B cell (primary cell): ENCODE results near the gene JADE1. TPM values are rescaled to one million over a fixed set of nuclear protein-coding genes. Genes with fewer than 3 reads are reported as not detected.
A peak's percentile ranks its signal among the peaks of the same experiment; 100 is the strongest.

Source experiments
- ATAC-seq: fragments of 200-7000 bp; cut with Tn5 transposase; one replicate; pipeline ENCODE4 v1.10.0; 2021; ENCODE audit warnings: low read depth, mild to moderate bottlenecking, moderate number of reproducible peaks, moderate library complexity
- CTCF ChIA-PET: fragments of 350-600 bp; sonication (Branson Sonifier 250); formaldehyde crosslinking; loops from one replicate; lab custom pipeline; 2021; ENCODE audit warnings: antibody characterized with exemption, inconsistent platforms; lab: Charles Lee
- POLR2A ChIA-PET: fragments of 350-600 bp; sonication (Branson Sonifier 250); formaldehyde crosslinking; loops from one replicate; lab custom pipeline; 2021; ENCODE audit warnings: antibody characterized with exemption; lab: Charles Lee
- DNase-seq: peaks from one replicate; pipeline ENCODE4 v3.0.0; 2013
- H2AFZ ChIP-seq: 2 replicates; pipeline ENCODE4 v1.6.1; 2012; ENCODE audit warnings: mild to moderate bottlenecking, low read depth, low read length; ENCODE audit not compliant: insufficient read depth, poor library complexity, severe bottlenecking
- H3K27ac ChIP-seq, 2 donors: 1 replicate in 1 of 2; 2 replicates in 1 of 2; pipeline ENCODE4 v1.5.1; 2012 to 2013; ENCODE audit warnings: low read length in 2 of 2, mild to moderate bottlenecking in 2 of 2, moderate library complexity in 1 of 2
- H3K27me3 ChIP-seq, 4 experiments: fragments of 200-600 bp in 1 of 4; sonication (generic) in 1 of 4; replicated peaks in 1 of 4; 1 replicate in 2 of 4; 2 replicates in 2 of 4; pipeline versions ENCODE4 v1.6.1 to v1.7.0; 2013 to 2016; ENCODE audit warnings: low read length in 3 of 4, mild to moderate bottlenecking in 2 of 4, mixed read lengths in 1 of 4, moderate library complexity in 1 of 4; ENCODE audit not compliant: insufficient read depth in 4 of 4, control insufficient read depth in 3 of 4; ENCODE audit errors: control extremely low read depth in 1 of 4
- H3K36me3 ChIP-seq, 2 experiments: replicated peaks in 1 of 2; 1 replicate in 1 of 2; 2 replicates in 1 of 2; pipeline versions ENCODE4 v1.6.1 to v1.7.1; 2013; ENCODE audit warnings: low read length in 1 of 2; ENCODE audit not compliant: insufficient read depth in 2 of 2, control insufficient read depth in 1 of 2; ENCODE audit errors: control extremely low read depth in 1 of 2, extremely low read depth in 1 of 2
- H3K4me1 ChIP-seq, 2 donors: fragments of 200-600 bp in 1 of 2; sonication (generic) in 1 of 2; 1 replicate in 1 of 2; 2 replicates in 1 of 2; pipeline versions ENCODE4 v1.5.1 to v1.6.1; 2013 to 2017; ENCODE audit warnings: low read length in 2 of 2; ENCODE audit not compliant: control insufficient read depth in 2 of 2, insufficient read depth in 2 of 2
- H3K4me2 ChIP-seq: replicated peaks from 2 replicates; pipeline ENCODE3; 2012; ENCODE audit warnings: mild to moderate bottlenecking, low read depth, low read length; ENCODE audit not compliant: poor library complexity, severe bottlenecking
- H3K4me3 ChIP-seq, 5 experiments: fragments of 200-600 bp in 1 of 5; sonication (generic) in 1 of 5; 1 replicate in 3 of 5; 2 replicates in 2 of 5; pipeline versions ENCODE4 v1.5.1 to v1.7.0; 2011 to 2016; ENCODE audit warnings: low read length in 4 of 5, mild to moderate bottlenecking in 4 of 5, low read depth in 2 of 5, control low read depth in 1 of 5, moderate library complexity in 1 of 5; ENCODE audit not compliant: insufficient read depth in 1 of 5; ENCODE audit errors: control extremely low read depth in 1 of 5, extremely low read depth in 1 of 5
- H3K79me2 ChIP-seq: fragments of 200-600 bp; sonication (generic); one replicate; pipeline ENCODE4 v1.6.0; 2016; ENCODE audit warnings: low read length; ENCODE audit not compliant: control insufficient read depth, insufficient read depth
- H3K9ac ChIP-seq: fragments of 200-600 bp; sonication (generic); 2 replicates; pipeline ENCODE4 v1.6.1; 2017; ENCODE audit warnings: mild to moderate bottlenecking, low read length, moderate library complexity
- H3K9me3 ChIP-seq, 3 donors: one replicate each; pipeline versions ENCODE4 v1.6.1 to v1.7.1; 2013; ENCODE audit warnings: low read length in 2 of 3; ENCODE audit not compliant: control insufficient read depth in 2 of 3, insufficient read depth in 1 of 3; ENCODE audit errors: control extremely low read depth in 1 of 3
- H4K20me1 ChIP-seq: 2 replicates; pipeline ENCODE4 v1.6.0; 2012; ENCODE audit warnings: mild to moderate bottlenecking, low read length; ENCODE audit not compliant: insufficient read depth, control insufficient read depth, poor library complexity, severe bottlenecking
- H3K27ac Mint-ChIP-seq: one replicate; pipeline ENCODE4 v1.8.0; 2021; ENCODE audit warnings: mixed read lengths
- H3K27me3 Mint-ChIP-seq: one replicate; pipeline ENCODE4 v1.8.0; 2021; ENCODE audit warnings: mixed read lengths
- H3K4me1 Mint-ChIP-seq: one replicate; pipeline ENCODE4 v1.8.0; 2021; ENCODE audit warnings: mixed read lengths
- H3K4me3 Mint-ChIP-seq: one replicate; pipeline ENCODE4 v1.8.0; 2021; ENCODE audit warnings: mixed read lengths
- H3K9me3 Mint-ChIP-seq: one replicate; pipeline ENCODE4 v1.8.0; 2022; ENCODE audit warnings: mixed read lengths; ENCODE audit not compliant: insufficient read depth
- CTCF ChIP-seq: fragments of 200-600 bp; IDR thresholded peaks from one replicate; pipeline ENCODE4 v1.8.0; 2022; ENCODE audit warnings: antibody characterized with exemption, mild to moderate bottlenecking
- EZH2 ChIP-seq: IDR thresholded peaks from 2 replicates; pipeline ENCODE4 v1.6.1; 2012; ENCODE audit warnings: borderline replicate concordance, low read depth, mild to moderate bottlenecking, moderate library complexity, low read length; ENCODE audit not compliant: insufficient read depth, poor library complexity, severe bottlenecking
- WGBS: methylation state at CpG from one replicate; pipeline ENCODE4 v1.1.5; 2013; ENCODE audit warnings: missing lambda C conversion rate; ENCODE audit not compliant: insufficient coverage; 5-methylcytosine and 5-hydroxymethylcytosine counted together
- intact Hi-C: fragments of 100-400 bp; cut with micrococcal nuclease; formaldehyde crosslinking; loops from one replicate; pipeline ENCODE4 v1.10.0; 2022
- polyA plus RNA-seq: library from polyadenylated mRNA; depleted of rRNA; stranded (reverse); fragments of >200 nt; gene quantifications from 2 replicates; pipeline ENCODE4 v1.2.3, GENCODE V29; 2012
- total RNA-seq, 2 donors: library from RNA; stranded (reverse); fragments of 120-200 nt in 1 of 2; gene quantifications; 1 replicate in 1 of 2; 2 replicates in 1 of 2; pipeline versions ENCODE4 v1.2.3 to v1.2.4, GENCODE V29; 2013 to 2022

The JADE1 gene
- total and polyA plus RNA-seq, 2 donors (not counting 1 experiment from before 2014, with no cell fraction given): 13.8 to 42.4 TPM

- Histone ChIP-seq H3K4me3 (no peak overlapping the region), H3K9me3 (no peaks in the 10 kb centered on the region), H2AFZ (no peak overlapping the region), H3K4me2 (no peak overlapping the region), H4K20me1 (peaks cover 21% of the 10 kb centered on the region), H3K27me3 (no peaks in the 10 kb centered on the region), H3K36me3 (peaks cover 9 to 62% of the 10 kb centered on the region in 2 experiments), H3K4me1 (peaks cover 5 to 19% of the 10 kb centered on the region in 2 donors), H3K79me2 (peaks cover 6% of the 10 kb centered on the region), H3K27ac (no peak overlapping the region), H3K9ac (no peak overlapping the region)
- WGBS: 58% methylated on average over 2 of the region's 10 CpGs
- POLR2A ChIA-PET: no interaction called here
- peak; percentile 75 for DNase-seq
- H3K27me3 Mint-ChIP-seq: no peaks in the 10 kb centered on the region
- TF ChIP-seq EZH2: no peak
- peak; percentile 90 for TF ChIP-seq CTCF
- CTCF ChIA-PET: interaction anchor here (0.7 to 2.9 kb wide), 16 partner anchors 9 to 672 kb away, joined by 3 to 28 read pairs (median 5); partner anchors contain the start of genes JADE1 and SCLT1
- intact Hi-C loops: loop anchor here (1.0 kb wide), 2 partner anchors 54 to 298 kb away; partner anchors contain the start of gene JADE1
- H3K4me3 Mint-ChIP-seq: no peak overlapping the region
- peak; percentile 45 for ATAC-seq
- peaks cover 35% of the 10 kb centered on the region for H3K4me1 Mint-ChIP-seq
- H3K9me3 Mint-ChIP-seq: no peaks in the 10 kb centered on the region
- no peak overlapping the region for H3K27ac Mint-ChIP-seq
These were observed 54.0 kb downstream of the JADE1 start for GRCh38 chr4:128863312-128864075.

- DNase-seq (no peak), ATAC-seq (no peak)
- no peaks in the 10 kb centered on the region for H3K9me3 Mint-ChIP-seq
- 100% methylated on average over 2 of the region's 2 CpGs for WGBS
- Histone ChIP-seq H2AFZ (no peak overlapping the region), H3K4me2 (no peak overlapping the region), H3K79me2 (peaks cover 6% of the 10 kb centered on the region), H3K27me3 (no peaks in the 10 kb centered on the region), H3K4me3 (no peak overlapping the region), H3K9me3 (no peaks in the 10 kb centered on the region), H3K4me1 (peaks cover 5 to 19% of the 10 kb centered on the region in 2 donors), H3K9ac (no peak overlapping the region), H3K27ac (no peak overlapping the region), H3K36me3 (peaks cover 13 to 67% of the 10 kb centered on the region in 2 experiments), H4K20me1 (peaks cover 14% of the 10 kb centered on the region)
- peak overlapping the region; percentile 18 for H3K27ac Mint-ChIP-seq
- ChIA-PET POLR2A (no interaction called here), CTCF (interaction anchor here (0.7 to 1.2 kb wide), 2 partner anchors 9 to 82 kb away, joined by 3 to 4 read pairs; no protein-coding TSS in a partner anchor)
- intact Hi-C loops: no loop called here
- peaks cover 35% of the 10 kb centered on the region for H3K4me1 Mint-ChIP-seq
- no peak overlapping the region for H3K4me3 Mint-ChIP-seq
- TF ChIP-seq EZH2 (no peak), CTCF (no peak)
- H3K27me3 Mint-ChIP-seq: no peaks in the 10 kb centered on the region
These were observed 55.6 kb downstream of the JADE1 start for GRCh38 chr4:128865132-128865531.
